ENCODE measurements around the gene GLYR1.

The GLYR1 gene

DNA sequence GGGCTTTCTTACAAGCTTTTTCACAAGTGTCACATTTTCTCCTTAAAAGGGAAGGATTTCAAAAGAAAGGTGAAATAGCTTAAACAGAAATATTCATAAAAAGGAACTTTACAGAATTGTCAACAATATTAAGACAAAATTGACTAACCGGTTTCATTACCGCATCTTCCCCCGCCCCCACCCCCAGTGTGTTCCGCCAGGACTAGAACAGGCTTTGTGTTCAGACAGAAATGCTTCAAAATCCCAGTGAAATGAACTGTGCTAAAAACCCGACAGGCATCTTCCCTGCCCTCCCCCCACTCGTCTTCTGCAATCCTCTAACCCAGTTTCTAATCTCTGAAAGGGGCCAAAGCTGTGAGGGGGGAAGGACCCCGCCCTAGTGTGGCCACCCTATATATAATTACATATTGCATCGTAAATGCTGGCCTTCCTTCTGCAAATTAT lies 43.7 kb downstream of the GLYR1 start:
- DNase-seq = no peak

GRCh38 chr16:4802659-4803287 lies 44.3 kb downstream of the GLYR1 start:
- DNase-seq = peak; percentile 82 to 83

- peak; percentile 71 to 72 for DNase-seq
These were observed 45.0 kb downstream of the GLYR1 start, which contains the start of gene ROGDI for GRCh38 chr16:4801962-4802658. TSS of gene ROGDI (minus strand) at chr16:4802633. CDS start at chr16:4802571, 62 bp downstream.

GRCh38 chr16:4801051-4801961 lies 45.8 kb downstream of the GLYR1 start:
- DNase-seq = no peak

GRCh38 chr16:4800290-4801041 lies 46.6 kb downstream of the GLYR1 start:
- no peak for DNase-seq

- no peak for DNase-seq
These were observed 47.8 kb downstream of the GLYR1 start for GRCh38 chr16:4799171-4799855.

GRCh38 chr16:4798456-4798855 lies 48.6 kb downstream of the GLYR1 start:
- DNase-seq = no peak

DNA sequence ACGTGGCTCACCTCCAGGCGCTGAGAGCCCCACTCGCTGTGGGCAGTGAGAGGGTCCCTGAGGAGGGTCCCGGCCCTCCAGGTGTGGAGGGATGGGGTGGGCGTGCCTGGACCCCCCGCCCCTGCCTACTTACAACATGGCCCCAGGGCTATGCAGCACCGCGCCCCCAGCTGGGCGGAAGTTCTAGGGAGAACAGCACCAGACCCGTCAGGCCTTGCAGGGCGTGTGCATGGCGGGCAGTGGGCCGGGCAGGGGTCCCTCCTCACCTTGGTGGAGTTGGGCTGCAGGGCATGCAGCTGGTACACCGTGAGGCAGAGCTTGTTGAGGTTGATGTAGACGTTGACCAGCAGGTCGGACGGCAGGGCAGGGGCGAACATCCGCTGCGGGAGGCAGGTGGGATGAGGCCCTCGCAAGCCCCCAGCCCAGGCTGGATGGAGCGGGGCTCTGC lies 49.3 kb downstream of the GLYR1 start:
- DNase-seq = no peak

DNA sequence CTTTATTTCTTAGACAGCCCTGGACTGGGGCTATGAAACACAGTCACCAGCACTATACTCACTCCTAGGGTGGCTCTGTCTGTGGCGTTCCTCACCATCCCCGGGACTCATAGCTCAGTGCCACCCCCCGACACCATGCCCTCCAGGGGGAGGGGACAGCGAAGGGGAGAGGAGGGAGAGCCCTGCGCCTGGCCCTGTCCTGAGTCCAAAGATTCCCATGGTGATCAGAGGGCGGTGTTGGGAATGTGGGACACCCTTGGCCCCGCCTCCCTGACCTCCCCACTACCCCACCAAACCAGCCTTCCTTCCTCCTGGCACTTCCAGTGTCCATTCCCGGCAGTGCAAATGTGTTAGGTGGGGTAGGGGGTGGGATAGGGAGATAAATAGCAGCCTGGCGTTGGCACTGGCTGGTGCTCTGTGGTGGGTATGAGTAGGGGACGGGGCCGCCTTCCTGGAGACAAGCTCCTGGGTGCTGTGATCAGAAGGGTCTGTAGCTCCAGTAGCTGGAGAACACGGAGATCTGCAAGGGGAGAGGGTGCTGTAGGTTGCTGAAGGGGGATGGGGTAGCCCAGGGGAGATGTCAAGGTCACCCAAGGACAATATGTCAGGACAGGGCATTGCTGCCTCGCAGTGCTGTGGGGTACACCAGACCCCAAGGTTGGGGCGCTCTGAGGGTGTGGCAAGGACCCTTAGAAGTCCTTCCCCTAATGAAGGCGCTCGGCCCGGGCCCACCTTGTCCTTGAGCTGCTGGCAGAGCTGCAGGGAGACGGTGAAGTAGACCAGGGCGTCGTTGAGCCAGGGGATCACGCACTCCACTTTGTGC lies 49.9 kb downstream of the GLYR1 start:
- no peak for DNase-seq

DNA sequence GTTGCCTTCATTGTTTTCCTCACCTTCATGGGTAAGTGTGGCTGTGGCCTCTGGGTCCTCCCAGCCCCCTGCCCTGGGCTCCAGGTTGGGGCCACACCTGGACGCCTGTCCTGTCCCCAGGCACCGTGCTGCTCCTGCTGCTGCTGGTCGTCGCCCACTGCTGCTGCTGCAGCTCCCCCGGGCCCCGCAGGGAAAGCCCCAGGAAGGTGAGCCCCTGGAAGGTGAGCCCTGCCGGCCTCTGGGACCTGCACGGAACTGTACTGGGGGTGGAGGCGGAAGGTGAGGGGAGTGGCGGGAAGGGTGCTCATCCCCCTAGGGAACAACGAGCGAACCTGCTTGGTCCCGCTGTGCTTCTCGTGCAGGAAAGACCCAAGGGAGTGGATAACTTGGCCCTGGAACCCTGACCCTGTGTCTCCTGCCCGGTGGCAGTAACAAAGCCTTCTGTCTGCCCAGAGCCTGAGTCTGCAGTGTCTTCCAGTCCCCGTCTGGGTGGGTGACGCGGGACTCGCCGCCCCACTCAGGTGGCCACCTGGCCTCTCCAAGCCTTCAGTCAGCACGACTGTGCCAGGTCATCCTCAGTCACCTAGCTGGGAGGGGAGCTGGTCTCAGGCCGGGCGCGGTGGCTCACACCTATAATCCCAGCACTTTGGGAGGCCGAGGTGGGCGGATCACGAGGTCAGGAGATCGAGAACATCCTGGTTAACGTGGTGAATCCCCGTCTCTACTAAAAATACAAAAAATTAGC lies 51.1 kb downstream of the GLYR1 start:
- no peak for DNase-seq

DNA sequence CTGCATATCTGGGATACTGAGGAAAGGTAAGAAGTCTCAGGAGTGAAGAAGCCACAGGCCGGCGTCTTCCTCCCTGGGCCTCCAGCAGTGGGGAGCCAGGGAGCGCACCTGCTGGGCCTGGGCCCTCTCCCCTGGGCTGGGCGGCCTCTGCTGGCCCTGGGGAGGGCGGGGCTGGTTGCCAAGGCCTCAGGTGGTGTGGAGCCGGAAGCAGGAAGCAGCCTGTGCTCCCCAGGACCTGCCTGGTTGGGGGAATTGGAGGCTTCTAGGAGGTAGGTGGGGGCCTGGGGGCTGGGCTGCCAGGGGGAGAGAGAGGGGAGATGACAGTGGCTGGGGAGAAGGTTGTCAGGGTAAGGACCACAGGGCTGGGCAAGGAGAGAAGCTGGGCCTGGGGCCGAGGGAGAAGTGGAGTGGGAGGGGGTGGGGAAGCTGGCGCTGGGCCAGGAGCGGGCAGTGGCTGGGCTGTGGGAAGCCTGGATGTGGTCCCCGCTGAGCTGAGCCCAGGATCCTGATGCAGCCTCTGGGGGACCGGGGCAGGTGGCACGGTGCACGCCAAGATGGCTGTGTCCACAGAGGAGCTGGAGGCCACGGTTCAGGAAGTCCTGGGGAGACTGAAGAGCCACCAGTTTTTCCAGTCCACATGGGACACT lies 51.8 kb downstream of the GLYR1 start, which contains the start of gene SMIM22:
Gene SMIM22 (plus strand): TSS at position 189 of the 647 bp plus-strand sequence. CDS start 366 bp downstream, at position 555.
- DNase-seq = no peak

- no peak for DNase-seq
These were observed 54.1 kb downstream of the GLYR1 start for GRCh38 chr16:4792951-4793513.

GRCh38 chr16:4790871-4791270 lies 56.2 kb downstream of the GLYR1 start:
- no peak for DNase-seq

GRCh38 chr16:4790261-4790660 lies 56.8 kb downstream of the GLYR1 start:
- DNase-seq = no peak

DNA sequence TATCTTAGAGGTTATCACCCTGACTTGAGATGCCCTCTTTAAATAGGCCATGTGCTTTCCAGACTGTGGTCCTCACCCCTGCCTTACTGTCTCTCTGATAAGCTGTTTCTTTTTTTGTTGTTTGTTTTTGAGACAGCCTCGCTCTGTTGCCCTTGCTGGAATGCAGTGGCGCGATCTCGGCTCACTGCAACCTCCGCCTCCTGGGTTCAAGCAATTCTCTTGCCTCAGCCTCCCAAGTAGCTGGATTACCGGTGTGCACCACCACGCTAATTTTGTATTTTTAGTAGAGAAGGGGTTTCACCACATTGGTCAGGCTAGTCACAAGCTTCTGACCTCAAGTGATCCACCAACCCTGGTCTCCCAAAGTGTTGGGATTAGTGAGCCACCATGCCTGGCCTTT lies 58.2 kb downstream of the GLYR1 start:
- DNase-seq = no peak

DNA sequence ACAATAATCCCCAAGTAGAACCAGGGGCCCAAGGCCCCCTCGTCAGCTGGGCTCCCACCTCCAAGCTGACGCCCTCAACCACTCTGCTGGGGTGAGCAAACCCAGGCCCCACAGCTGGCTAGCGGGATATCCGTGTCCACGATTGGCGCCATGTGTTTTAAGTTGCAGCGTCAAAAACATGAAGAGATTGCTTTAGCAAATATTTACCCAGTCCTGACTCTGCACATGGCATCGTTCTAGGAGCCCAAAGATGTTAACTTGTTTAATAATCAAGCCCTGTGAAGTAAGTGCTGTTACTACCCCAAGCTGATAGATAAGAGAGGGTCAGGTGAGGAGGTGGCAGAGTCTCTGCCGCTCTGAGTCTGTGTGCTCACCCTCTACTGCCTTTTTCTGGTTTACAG lies 58.6 kb downstream of the GLYR1 start:
- DNase-seq = no peak

GRCh38 chr16:4787627-4788482 lies 59.2 kb downstream of the GLYR1 start, which contains the start of gene SEPTIN12:
TSS of gene SEPTIN12 (minus strand) at chr16:4788345. CDS start at chr16:4787645, 700 bp downstream.
- no peak for DNase-seq

- DNase-seq = no peak
These were observed 60.0 kb downstream of the GLYR1 start for GRCh38 chr16:4787068-4787467.
